A673 (cell line): Measurements from ENCODE around the gene TANC1. TPM values are rescaled to one million over a fixed set of nuclear protein-coding genes. Genes with fewer than 3 reads are reported as not detected.

Experiments used
- BruUV-seq: library from RNA; stranded (reverse); fragments of 400-500 nt; replicated peaks from 2 replicates; lab custom pipeline; 2021; lab: Mats Ljungman, UMichigan
- CTCF ChIA-PET: fragments of 300-600 bp; sonication (Branson Sonifier 250); formaldehyde crosslinking; loops from one replicate; lab custom pipeline; 2022; ENCODE audit warnings: antibody characterized with exemption; lab: Charles Lee
- POLR2A ChIA-PET: fragments of 300-600 bp; sonication (Branson Sonifier 250); formaldehyde crosslinking; loops from one replicate; lab custom pipeline; 2022; ENCODE audit warnings: antibody characterized with exemption; ENCODE audit not compliant: low non-redundant PET; lab: Charles Lee
- DNase-seq: peaks from one replicate; pipeline ENCODE4 v3.0.0-alpha.2; 2015; ENCODE audit warnings: low spot score
- H3K27ac ChIP-seq: fragments of 200-600 bp; sonication (generic); 2 replicates; pipeline ENCODE4 v1.5.1; 2016; ENCODE audit warnings: mixed run types, low read depth, mild to moderate bottlenecking, mixed read lengths, antibody characterized with exemption, low read length; ENCODE audit not compliant: poor library complexity, severe bottlenecking
- H3K27me3 ChIP-seq: fragments of 200-600 bp; sonication (generic); replicated peaks from 2 replicates; pipeline ENCODE4 v1.6.1; 2017; ENCODE audit warnings: mixed run types, low read depth, mild to moderate bottlenecking, mixed read lengths, antibody characterized with exemption, low read length; ENCODE audit not compliant: insufficient read depth, poor library complexity
- H3K36me3 ChIP-seq: fragments of 200-600 bp; sonication (generic); 2 replicates; pipeline ENCODE4 v1.6.1; 2016; ENCODE audit warnings: mixed run types, mild to moderate bottlenecking, mixed read lengths, antibody characterized with exemption, low read length; ENCODE audit not compliant: insufficient read depth, poor library complexity, severe bottlenecking
- H3K4me1 ChIP-seq: fragments of 200-600 bp; sonication (generic); 2 replicates; pipeline ENCODE4 v1.6.1; 2017; ENCODE audit warnings: mixed run types, mild to moderate bottlenecking, mixed read lengths, antibody characterized with exemption, low read length; ENCODE audit not compliant: insufficient read depth, poor library complexity, severe bottlenecking
- H3K4me3 ChIP-seq: fragments of 200-600 bp; sonication (generic); 2 replicates; pipeline ENCODE4 v1.5.1; 2016; ENCODE audit warnings: low read depth, mixed run types, mild to moderate bottlenecking, mixed read lengths, low read length; ENCODE audit not compliant: poor library complexity, severe bottlenecking
- H3K9me3 ChIP-seq: fragments of 200-600 bp; sonication (generic); 2 replicates; pipeline ENCODE4 v1.6.1; 2016; ENCODE audit warnings: mixed run types, low read depth, mild to moderate bottlenecking, mixed read lengths, antibody characterized with exemption, low read length; ENCODE audit not compliant: poor library complexity, severe bottlenecking
- EZH2 ChIP-seq: fragments of 200-600 bp; sonication (generic); IDR thresholded peaks from 2 replicates; pipeline ENCODE4 v1.6.1; 2017; ENCODE audit warnings: borderline replicate concordance, low read depth, mild to moderate bottlenecking, mixed read lengths, antibody characterized with exemption, low read length; ENCODE audit not compliant: poor library complexity, severe bottlenecking
- intact Hi-C: fragments of 100-400 bp; cut with micrococcal nuclease; formaldehyde crosslinking; loops from one replicate; pipeline ENCODE4 v1.10.0; 2022; ENCODE audit not compliant: unreplicated experiment
- total RNA-seq: library from RNA; stranded (reverse); gene quantifications from 2 replicates; pipeline ENCODE4 v1.2.3, GENCODE V29; 2021
- TF ChIP-seq, protein P1 (sequence below): fragments of 300-800, 200-600 bp; sonication (generic); conservative IDR thresholded peaks from 2 replicates; pipeline ENCODE4 v1.5.1; 2017; ENCODE audit warnings: low read depth, mild to moderate bottlenecking, antibody characterized with exemption, low read length, moderate library complexity, mixed read lengths

TANC1 gene
- total RNA-seq, 1 experiment from 2014 or later, result 9.0 TPM

DNA sequence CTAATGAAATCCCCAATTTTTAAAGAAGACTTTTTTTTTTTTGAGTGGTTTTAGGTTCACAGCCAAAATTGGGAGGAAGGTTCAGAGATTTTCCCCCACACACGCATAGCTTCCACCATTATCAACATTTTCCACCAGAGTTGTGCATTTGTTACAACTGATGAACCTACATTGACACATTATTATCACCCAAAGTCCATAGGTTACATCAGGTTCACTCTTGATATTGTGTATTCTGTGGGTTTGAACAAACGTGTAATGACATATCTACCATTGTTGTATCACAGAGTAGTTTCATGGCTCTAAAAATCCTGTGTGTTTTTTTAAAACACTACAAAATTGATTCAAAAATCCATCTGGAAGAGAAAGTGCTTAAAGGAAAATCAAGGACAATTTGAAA is 101.8 kb downstream of the TANC1 start:
- H3K4me1 ChIP-seq, result peaks cover 4% of the 10 kb centered on the region
- no peaks in the 10 kb centered on the region for H3K9me3 ChIP-seq
- TF ChIP-seq, protein P1, sequence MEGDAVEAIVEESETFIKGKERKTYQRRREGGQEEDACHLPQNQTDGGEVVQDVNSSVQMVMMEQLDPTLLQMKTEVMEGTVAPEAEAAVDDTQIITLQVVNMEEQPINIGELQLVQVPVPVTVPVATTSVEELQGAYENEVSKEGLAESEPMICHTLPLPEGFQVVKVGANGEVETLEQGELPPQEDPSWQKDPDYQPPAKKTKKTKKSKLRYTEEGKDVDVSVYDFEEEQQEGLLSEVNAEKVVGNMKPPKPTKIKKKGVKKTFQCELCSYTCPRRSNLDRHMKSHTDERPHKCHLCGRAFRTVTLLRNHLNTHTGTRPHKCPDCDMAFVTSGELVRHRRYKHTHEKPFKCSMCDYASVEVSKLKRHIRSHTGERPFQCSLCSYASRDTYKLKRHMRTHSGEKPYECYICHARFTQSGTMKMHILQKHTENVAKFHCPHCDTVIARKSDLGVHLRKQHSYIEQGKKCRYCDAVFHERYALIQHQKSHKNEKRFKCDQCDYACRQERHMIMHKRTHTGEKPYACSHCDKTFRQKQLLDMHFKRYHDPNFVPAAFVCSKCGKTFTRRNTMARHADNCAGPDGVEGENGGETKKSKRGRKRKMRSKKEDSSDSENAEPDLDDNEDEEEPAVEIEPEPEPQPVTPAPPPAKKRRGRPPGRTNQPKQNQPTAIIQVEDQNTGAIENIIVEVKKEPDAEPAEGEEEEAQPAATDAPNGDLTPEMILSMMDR, result no peak
- no peak for TF ChIP-seq EZH2
- H3K4me3 ChIP-seq, result no peak overlapping the region
- no peaks in the 10 kb centered on the region for H3K36me3 ChIP-seq
- BruUV-seq, result no TSS peak
- no peak overlapping the region for H3K27ac ChIP-seq
- DNase-seq, result no peak
- intact Hi-C loops, result no loop called here
- H3K27me3 ChIP-seq, result no peaks in the 10 kb centered on the region
- ChIA-PET CTCF (no interaction called here), POLR2A (no interaction called here)

DNA sequence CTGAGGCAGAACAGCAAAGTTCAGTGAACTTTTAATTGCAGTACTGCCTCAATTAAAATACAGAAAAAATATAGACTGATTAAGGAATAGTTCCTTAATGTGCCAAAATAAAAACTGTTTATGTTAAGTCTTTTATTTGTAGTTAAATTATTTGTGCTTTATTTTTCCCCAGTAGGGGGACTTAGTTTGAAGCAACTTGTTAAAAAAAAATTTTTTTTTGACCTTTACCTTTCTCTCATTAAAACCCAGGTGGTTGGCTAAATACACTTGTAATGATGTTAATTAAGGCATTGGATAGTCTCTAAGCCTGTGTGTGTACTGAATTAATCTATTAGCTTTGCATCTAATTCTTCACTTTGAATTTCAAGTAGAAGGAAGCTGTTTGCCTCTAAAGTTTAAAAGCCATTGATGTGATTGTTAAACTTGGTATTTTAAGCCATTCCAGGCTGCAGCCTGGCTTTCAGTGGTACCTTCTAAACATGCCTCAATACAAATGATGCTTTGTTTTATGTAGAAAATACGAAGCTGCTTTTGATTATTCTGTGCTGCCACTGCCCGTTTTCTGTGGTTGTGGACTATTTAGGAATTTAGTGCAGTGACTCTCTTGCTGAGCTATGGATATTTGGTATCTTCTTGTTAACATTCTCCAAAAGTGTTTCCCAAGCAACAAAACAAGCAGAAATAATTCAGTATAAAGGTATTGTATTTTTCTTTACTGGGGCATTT is 102.9 kb downstream of the TANC1 start:
- H3K9me3 ChIP-seq, result no peaks in the 10 kb centered on the region
- H3K27me3 ChIP-seq, result no peaks in the 10 kb centered on the region
- no peaks in the 10 kb centered on the region for H3K36me3 ChIP-seq
- TF ChIP-seq, protein P1, result 0 out of 2 replicates have a peak, but pooled peaks have one; percentile 20
- no peak for TF ChIP-seq EZH2
- no peak overlapping the region for H3K27ac ChIP-seq
- BruUV-seq, result no TSS peak
- no peaks in the 10 kb centered on the region for H3K4me1 ChIP-seq
- ChIA-PET POLR2A (no interaction called here), CTCF (no interaction called here)
- DNase-seq, result no peak
- intact Hi-C loops, result no loop called here
- H3K4me3 ChIP-seq, result no peak overlapping the region

DNA sequence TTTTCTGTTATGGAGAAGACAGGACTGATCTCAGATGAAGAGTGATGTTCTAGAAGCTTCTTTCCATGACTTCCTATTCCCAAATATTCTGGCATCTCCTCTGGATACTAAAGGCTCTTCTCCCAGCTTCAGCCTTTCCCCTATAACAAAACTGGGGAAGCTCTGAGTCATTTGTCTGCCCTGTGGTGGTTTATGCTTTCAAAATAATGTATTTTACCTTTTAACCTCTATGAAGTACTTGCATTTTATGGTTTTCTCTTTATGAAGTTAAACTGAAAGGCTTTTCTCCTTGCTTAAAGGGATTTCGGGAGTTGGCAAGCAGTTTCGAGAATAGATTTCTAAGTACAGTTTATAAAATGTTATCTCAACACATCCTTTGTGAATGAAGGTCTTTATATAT is 104.4 kb downstream of the TANC1 start:
- ChIA-PET POLR2A (interaction anchor here (0.8 kb wide), 1 partner anchor 13 kb away, joined by 3 read pairs; no protein-coding TSS in a partner anchor), CTCF (no interaction called here)
- no peaks in the 10 kb centered on the region for H3K4me1 ChIP-seq
- no TSS peak for BruUV-seq
- no peak overlapping the region for H3K27ac ChIP-seq
- no peaks in the 10 kb centered on the region for H3K27me3 ChIP-seq
- H3K9me3 ChIP-seq, result no peaks in the 10 kb centered on the region
- no peak for TF ChIP-seq EZH2
- TF ChIP-seq, protein P1, result no peak
- DNase-seq, result no peak
- no peak overlapping the region for H3K4me3 ChIP-seq
- intact Hi-C loops, result no loop called here
- no peaks in the 10 kb centered on the region for H3K36me3 ChIP-seq
